PC-9 (cell line): ENCODE data around the gene DNAJC3.

Source experiments
- EZH2 ChIP-seq: fragments of 200-600 bp; sonication (generic); IDR thresholded peaks from 2 replicates; pipeline ENCODE4 v1.8.0; 2017; ENCODE audit warnings: antibody characterized with exemption, low read depth
- TF ChIP-seq, protein P1 (sequence below): fragments of 200-600 bp; sonication (generic); conservative IDR thresholded peaks from 2 replicates; pipeline ENCODE4 v1.6.1; 2017; ENCODE audit warnings: mixed run types, antibody characterized with exemption, mild to moderate bottlenecking, moderate library complexity

GRCh38 chr13:95801825-95802224, 124.9 kb downstream of the DNAJC3 start:
- TF ChIP-seq, protein P1, sequence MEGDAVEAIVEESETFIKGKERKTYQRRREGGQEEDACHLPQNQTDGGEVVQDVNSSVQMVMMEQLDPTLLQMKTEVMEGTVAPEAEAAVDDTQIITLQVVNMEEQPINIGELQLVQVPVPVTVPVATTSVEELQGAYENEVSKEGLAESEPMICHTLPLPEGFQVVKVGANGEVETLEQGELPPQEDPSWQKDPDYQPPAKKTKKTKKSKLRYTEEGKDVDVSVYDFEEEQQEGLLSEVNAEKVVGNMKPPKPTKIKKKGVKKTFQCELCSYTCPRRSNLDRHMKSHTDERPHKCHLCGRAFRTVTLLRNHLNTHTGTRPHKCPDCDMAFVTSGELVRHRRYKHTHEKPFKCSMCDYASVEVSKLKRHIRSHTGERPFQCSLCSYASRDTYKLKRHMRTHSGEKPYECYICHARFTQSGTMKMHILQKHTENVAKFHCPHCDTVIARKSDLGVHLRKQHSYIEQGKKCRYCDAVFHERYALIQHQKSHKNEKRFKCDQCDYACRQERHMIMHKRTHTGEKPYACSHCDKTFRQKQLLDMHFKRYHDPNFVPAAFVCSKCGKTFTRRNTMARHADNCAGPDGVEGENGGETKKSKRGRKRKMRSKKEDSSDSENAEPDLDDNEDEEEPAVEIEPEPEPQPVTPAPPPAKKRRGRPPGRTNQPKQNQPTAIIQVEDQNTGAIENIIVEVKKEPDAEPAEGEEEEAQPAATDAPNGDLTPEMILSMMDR = no peak
- TF ChIP-seq EZH2 = no peak
